Measurements from ENCODE around the gene SLC6A7.

GRCh38 chr5:150249744-150250143, 59.9 kb downstream of the SLC6A7 start:
- TF ChIP-seq, protein P1, sequence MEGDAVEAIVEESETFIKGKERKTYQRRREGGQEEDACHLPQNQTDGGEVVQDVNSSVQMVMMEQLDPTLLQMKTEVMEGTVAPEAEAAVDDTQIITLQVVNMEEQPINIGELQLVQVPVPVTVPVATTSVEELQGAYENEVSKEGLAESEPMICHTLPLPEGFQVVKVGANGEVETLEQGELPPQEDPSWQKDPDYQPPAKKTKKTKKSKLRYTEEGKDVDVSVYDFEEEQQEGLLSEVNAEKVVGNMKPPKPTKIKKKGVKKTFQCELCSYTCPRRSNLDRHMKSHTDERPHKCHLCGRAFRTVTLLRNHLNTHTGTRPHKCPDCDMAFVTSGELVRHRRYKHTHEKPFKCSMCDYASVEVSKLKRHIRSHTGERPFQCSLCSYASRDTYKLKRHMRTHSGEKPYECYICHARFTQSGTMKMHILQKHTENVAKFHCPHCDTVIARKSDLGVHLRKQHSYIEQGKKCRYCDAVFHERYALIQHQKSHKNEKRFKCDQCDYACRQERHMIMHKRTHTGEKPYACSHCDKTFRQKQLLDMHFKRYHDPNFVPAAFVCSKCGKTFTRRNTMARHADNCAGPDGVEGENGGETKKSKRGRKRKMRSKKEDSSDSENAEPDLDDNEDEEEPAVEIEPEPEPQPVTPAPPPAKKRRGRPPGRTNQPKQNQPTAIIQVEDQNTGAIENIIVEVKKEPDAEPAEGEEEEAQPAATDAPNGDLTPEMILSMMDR (conservative IDR thresholded peaks at IDR 0.05), result no peak
- TF ChIP-seq EZH2 (IDR thresholded peaks at IDR 0.05; ENCODE audit: low read depth), result no peak

Measured in PC-9 (cell line).